Fibroblast of lung (primary cell): ENCODE measurements around the gene IL12B. TPM values are rescaled to one million over a fixed set of nuclear protein-coding genes. Genes with fewer than 3 reads are reported as not detected.
"Not testable (repeated sequence)": the region's sequence is repeated elsewhere in the genome, so short reads cannot be mapped to it uniquely, and the experiment has no call there.

Source experiments
- DNase-seq, 2 donors: peaks; one replicate each; pipeline versions ENCODE4 v3.0.0 to v3.0.0-alpha.2; 2010; ENCODE audit warnings: low read depth in 2 of 2
- H2AFZ ChIP-seq: 2 replicates; pipeline ENCODE4 v1.5.1; 2012; ENCODE audit warnings: low read length, control low read depth, inconsistent platforms
- H3K27ac ChIP-seq: 2 replicates; pipeline ENCODE4 v1.5.1; 2011; ENCODE audit warnings: low read length, control low read depth; ENCODE audit not compliant: insufficient read depth
- H3K27me3 ChIP-seq: 2 replicates; pipeline ENCODE4 v1.5.1; 2011; ENCODE audit warnings: mild to moderate bottlenecking, low read length; ENCODE audit not compliant: control insufficient read depth, insufficient read depth
- H3K36me3 ChIP-seq: 2 replicates; pipeline ENCODE4 v1.5.1; 2011; ENCODE audit warnings: low read length; ENCODE audit not compliant: control insufficient read depth, insufficient read depth
- H3K4me1 ChIP-seq: 2 replicates; pipeline ENCODE4 v1.5.1; 2011; ENCODE audit warnings: low read length; ENCODE audit not compliant: control insufficient read depth, insufficient read depth; ENCODE audit errors: extremely low read depth
- H3K4me2 ChIP-seq: 2 replicates; pipeline ENCODE4 v1.5.1; 2011; ENCODE audit warnings: low read length, control low read depth; ENCODE audit not compliant: insufficient read depth; ENCODE audit errors: extremely low read depth
- H3K4me3 ChIP-seq, 4 experiments: fragments of 200-600 bp in 1 of 4; sonication (generic) in 1 of 4; replicated peaks in 1 of 4; 2 replicates each; pipeline ENCODE4 v1.5.1; 2011 to 2016; ENCODE audit warnings: low read length in 4 of 4, low read depth in 3 of 4, mild to moderate bottlenecking in 3 of 4, control low read depth in 2 of 4, inconsistent platforms in 1 of 4, mixed read lengths in 1 of 4; ENCODE audit not compliant: insufficient read depth in 1 of 4; ENCODE audit errors: control extremely low read depth in 1 of 4
- H3K79me2 ChIP-seq: 2 replicates; pipeline ENCODE4 v1.5.1; 2012; ENCODE audit warnings: mild to moderate bottlenecking, low read length, inconsistent platforms; ENCODE audit not compliant: control insufficient read depth, insufficient read depth
- H3K9ac ChIP-seq: 2 replicates; pipeline ENCODE4 v1.5.1; 2011; ENCODE audit warnings: mild to moderate bottlenecking, low read length, control low read depth; ENCODE audit not compliant: insufficient read depth
- H3K9me3 ChIP-seq: 2 replicates; pipeline ENCODE4 v1.5.1; 2012; ENCODE audit warnings: low read depth, low read length; ENCODE audit not compliant: control insufficient read depth, insufficient read depth
- H4K20me1 ChIP-seq: 2 replicates; pipeline ENCODE4 v1.5.1; 2011; ENCODE audit warnings: low read length; ENCODE audit not compliant: control insufficient read depth, insufficient read depth; ENCODE audit errors: extremely low read depth
- CTCF ChIP-seq, 2 donors: IDR thresholded peaks in 1 of 2; conservative IDR thresholded peaks in 1 of 2; 1 replicate in 1 of 2; 2 replicates in 1 of 2; pipeline ENCODE4 v1.5.1; 2011 to 2012; ENCODE audit warnings: low read length in 2 of 2, control low read depth in 1 of 2, inconsistent platforms in 1 of 2, low read depth in 1 of 2, mild to moderate bottlenecking in 1 of 2
- EZH2 ChIP-seq: IDR thresholded peaks from 2 replicates; pipeline ENCODE4 v1.5.1; 2012; ENCODE audit warnings: low read length, control low read depth, mild to moderate bottlenecking; ENCODE audit errors: missing control alignments
- polyA plus RNA-seq, 2 donors: library from polyadenylated mRNA; depleted of rRNA in 1 of 2; stranded (reverse) in 1 of 2; unstranded in 1 of 2; fragments of >200 nt; gene quantifications; 2 replicates each; pipeline ENCODE4 v1.2.1, GENCODE V29; 2011 to 2012; ENCODE audit warnings: missing spikeins in 1 of 2
- total RNA-seq: library from RNA; depleted of rRNA; stranded (reverse); fragments of >200 nt; gene quantifications from 2 replicates; pipeline ENCODE4 v1.2.1, GENCODE V29; 2014

IL12B gene
- total and polyA plus RNA-seq, 2 donors (not counting 1 experiment from before 2014, with no cell fraction given): not detected

- Histone ChIP-seq H3K4me2 (no peak overlapping the region), H3K79me2 (no peaks in the 10 kb centered on the region), H3K4me1 (no peaks in the 10 kb centered on the region), H3K9ac (no peak overlapping the region), H4K20me1 (no peaks in the 10 kb centered on the region), H3K36me3 (no peaks in the 10 kb centered on the region), H2AFZ (no peak overlapping the region), H3K27me3 (peaks cover 7% of the 10 kb centered on the region), H3K4me3 (no peak overlapping the region), H3K27ac (no peak overlapping the region), H3K9me3 (no peaks in the 10 kb centered on the region)
- peak in 1 of 2 donors; percentile 58 for DNase-seq
- TF ChIP-seq EZH2: no peak
- TF ChIP-seq CTCF (conservative IDR thresholded peaks at IDR 0.05 in 1 of 2, IDR thresholded peaks at IDR 0.05 in 1 of 2; ENCODE audit: low read depth in 1 of 2, low read length in 2 of 2): no peak
Measured at GRCh38 chr5:159301466-159301865, 28.8 kb downstream of the IL12B start.

DNA sequence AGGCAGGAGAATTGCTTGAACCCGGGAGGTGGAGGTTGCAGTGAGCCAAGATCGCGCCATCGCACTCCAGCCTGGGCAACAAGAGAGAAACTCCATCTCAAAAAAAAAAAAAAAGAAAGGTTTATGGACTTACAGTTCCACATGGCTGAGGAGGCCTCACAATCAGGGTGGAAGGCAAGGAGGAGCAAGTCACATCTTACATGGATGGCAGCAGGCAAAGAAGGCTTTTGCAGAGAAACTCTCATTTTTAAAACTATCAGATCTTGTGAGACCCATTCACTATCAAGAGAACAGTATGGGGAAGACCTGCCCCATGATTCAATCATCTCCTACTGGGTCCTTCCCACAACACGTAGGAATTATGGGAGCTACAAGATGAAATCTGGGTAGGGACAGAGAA, 33.0 kb downstream of the IL12B start:
- not testable (repeated sequence) for H3K9me3 ChIP-seq, H3K79me2 ChIP-seq, DNase-seq, H3K27me3 ChIP-seq, H3K9ac ChIP-seq, H3K4me3 ChIP-seq, H4K20me1 ChIP-seq, H3K4me1 ChIP-seq, H2AFZ ChIP-seq, H3K27ac ChIP-seq, H3K36me3 ChIP-seq, H3K4me2 ChIP-seq

- no peaks in the 10 kb centered on the region for H4K20me1 ChIP-seq
- no peak for DNase-seq
- H2AFZ ChIP-seq: no peak overlapping the region
- no peak overlapping the region for H3K9ac ChIP-seq
- no peaks in the 10 kb centered on the region for H3K36me3 ChIP-seq
- no peaks in the 10 kb centered on the region for H3K27me3 ChIP-seq
- no peaks in the 10 kb centered on the region for H3K9me3 ChIP-seq
- H3K27ac ChIP-seq: no peak overlapping the region
- no peak overlapping the region for H3K4me3 ChIP-seq
- H3K79me2 ChIP-seq: no peaks in the 10 kb centered on the region
- no peaks in the 10 kb centered on the region for H3K4me1 ChIP-seq
- TF ChIP-seq EZH2: no peak
- no peak for TF ChIP-seq CTCF (conservative IDR thresholded peaks at IDR 0.05 in 1 of 2, IDR thresholded peaks at IDR 0.05 in 1 of 2; ENCODE audit: low read depth in 1 of 2, low read length in 2 of 2)
- H3K4me2 ChIP-seq: no peak overlapping the region
Measured at GRCh38 chr5:159294921-159295320, 35.4 kb downstream of the IL12B start.
